Choroid plexus epithelial cell (primary cell): ENCODE measurements around the gene CD22.

Experiments used
- DNase-seq: peaks from one replicate; pipeline ENCODE4 v3.0.0-alpha.2; 2010; ENCODE audit warnings: low read depth
- H3K4me3 ChIP-seq: 2 replicates; pipeline ENCODE4 v1.5.1; 2011; ENCODE audit warnings: low read depth, mild to moderate bottlenecking, control low read depth, low read length, moderate library complexity
- TF ChIP-seq, protein P1 (sequence below): conservative IDR thresholded peaks from 2 replicates; pipeline ENCODE4 v1.5.1; 2011; ENCODE audit warnings: low read depth, mild to moderate bottlenecking, control low read depth, inconsistent platforms, low read length, moderate library complexity

The CD22 gene

DNA sequence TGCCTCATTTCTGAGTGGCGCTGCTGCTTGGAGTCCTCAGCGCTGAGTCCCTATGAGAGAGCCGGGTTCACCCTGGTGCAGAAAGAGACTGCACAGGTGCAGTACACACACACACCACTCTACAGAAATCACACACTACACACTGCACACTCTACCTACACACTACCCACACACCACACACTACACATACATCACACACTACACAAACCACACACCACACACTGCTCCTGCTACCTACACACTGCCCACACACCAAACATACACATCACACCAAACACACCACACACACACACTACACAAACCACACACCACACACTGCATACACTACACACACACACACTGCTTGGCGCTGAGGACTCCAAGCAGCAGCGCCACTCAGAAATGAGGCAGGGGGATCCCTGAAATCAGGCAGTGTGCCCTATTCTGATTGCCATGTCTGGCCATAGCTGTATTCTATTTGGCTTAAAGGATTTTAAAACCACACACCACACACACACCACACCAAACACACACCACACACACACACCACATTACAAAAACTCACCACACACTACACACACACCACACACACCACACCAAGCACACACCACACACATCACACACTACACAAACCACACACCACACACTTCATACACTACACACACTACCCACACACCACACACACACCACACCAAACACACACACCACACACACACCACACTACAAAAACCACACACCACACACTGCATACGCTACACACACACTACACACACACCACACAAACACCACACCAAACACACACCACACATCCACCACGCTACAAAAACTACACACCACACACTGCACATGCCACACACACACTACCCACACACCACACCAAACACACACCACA is 32.1 kb upstream of the CD22 start:
- no peak overlapping the region for H3K4me3 ChIP-seq
- TF ChIP-seq, protein P1, sequence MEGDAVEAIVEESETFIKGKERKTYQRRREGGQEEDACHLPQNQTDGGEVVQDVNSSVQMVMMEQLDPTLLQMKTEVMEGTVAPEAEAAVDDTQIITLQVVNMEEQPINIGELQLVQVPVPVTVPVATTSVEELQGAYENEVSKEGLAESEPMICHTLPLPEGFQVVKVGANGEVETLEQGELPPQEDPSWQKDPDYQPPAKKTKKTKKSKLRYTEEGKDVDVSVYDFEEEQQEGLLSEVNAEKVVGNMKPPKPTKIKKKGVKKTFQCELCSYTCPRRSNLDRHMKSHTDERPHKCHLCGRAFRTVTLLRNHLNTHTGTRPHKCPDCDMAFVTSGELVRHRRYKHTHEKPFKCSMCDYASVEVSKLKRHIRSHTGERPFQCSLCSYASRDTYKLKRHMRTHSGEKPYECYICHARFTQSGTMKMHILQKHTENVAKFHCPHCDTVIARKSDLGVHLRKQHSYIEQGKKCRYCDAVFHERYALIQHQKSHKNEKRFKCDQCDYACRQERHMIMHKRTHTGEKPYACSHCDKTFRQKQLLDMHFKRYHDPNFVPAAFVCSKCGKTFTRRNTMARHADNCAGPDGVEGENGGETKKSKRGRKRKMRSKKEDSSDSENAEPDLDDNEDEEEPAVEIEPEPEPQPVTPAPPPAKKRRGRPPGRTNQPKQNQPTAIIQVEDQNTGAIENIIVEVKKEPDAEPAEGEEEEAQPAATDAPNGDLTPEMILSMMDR, result no peak
- no peak for DNase-seq

DNA sequence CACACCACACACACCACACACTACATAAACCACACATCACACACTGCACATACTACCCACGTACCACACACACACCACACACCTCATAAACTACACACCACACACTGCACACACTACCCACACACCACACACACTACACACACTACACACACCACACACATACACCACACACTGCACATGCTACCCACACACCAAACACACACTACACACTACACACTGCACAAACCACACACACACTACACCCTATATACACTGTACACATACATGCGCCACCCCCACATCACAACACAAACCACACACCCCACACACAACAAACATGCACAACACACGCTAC is 31.5 kb upstream of the CD22 start:
- no peak overlapping the region for H3K4me3 ChIP-seq
- no peak for DNase-seq
- TF ChIP-seq, protein P1, result no peak

DNA sequence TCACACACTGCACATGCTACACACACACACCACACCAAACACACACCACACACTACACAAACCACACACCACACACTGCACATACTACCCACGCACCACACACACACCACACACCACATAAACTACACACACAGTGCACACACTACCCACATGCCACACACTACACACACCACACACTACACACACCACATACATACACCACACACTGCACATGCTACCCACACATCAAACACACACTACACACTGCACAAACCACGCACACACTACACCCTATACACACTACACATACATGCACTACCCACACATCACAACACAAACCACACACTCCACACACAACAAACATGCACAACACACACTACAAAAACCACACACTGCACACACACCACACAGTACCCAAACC is 31.1 kb upstream of the CD22 start:
- DNase-seq, result no peak
- TF ChIP-seq, protein P1, result no peak
- no peak overlapping the region for H3K4me3 ChIP-seq

DNA sequence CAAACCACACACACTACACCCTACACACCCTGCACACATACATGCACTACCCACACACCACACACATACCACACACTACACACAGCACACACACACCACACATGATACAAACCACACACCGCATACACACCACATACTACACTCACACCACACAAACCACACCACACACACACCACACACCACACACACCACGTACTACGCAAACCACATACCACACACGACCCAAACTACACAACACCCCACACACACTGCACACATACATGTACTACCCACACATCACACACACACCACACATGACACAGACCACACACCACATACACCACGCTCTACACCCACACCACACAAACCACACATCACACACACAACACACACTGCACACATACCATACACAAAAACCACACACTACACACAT is 30.4 kb upstream of the CD22 start:
- H3K4me3 ChIP-seq, result no peak overlapping the region
- no peak for DNase-seq
- TF ChIP-seq, protein P1, result no peak

DNA sequence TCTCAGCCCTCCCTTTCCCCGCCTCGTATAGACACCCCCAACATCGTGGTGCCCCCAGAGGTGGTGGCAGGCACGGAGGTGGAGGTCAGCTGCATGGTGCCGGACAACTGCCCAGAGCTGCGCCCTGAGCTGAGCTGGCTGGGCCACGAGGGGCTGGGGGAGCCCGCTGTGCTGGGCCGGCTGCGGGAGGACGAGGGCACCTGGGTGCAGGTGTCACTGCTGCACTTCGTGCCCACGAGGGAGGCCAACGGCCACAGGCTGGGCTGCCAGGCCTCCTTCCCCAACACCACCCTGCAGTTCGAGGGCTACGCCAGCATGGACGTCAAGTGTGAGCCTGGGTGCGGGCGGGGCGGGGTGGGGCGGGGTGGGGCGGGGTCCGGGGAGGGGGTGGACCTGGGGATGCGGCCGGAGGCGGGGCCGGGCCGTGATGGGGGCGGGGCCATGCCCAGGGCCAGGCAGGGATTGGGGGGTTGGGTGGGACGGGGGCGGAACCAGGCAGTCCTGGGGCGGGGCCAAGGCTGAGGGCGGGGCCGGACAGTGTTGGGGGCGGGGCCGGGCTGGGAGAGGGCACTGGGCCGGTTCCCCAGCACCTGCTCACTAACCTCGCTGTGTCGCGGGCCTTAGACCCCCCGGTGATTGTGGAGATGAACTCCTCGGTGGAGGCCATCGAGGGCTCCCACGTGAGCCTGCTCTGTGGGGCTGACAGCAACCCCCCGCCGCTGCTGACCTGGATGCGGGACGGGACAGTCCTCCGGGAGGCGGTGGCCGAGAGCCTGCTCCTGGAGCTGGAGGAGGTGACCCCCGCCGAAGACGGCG is 29.3 kb upstream of the CD22 start:
- H3K4me3 ChIP-seq, result no peak overlapping the region
- DNase-seq, result no peak
- TF ChIP-seq, protein P1, result no peak

DNA sequence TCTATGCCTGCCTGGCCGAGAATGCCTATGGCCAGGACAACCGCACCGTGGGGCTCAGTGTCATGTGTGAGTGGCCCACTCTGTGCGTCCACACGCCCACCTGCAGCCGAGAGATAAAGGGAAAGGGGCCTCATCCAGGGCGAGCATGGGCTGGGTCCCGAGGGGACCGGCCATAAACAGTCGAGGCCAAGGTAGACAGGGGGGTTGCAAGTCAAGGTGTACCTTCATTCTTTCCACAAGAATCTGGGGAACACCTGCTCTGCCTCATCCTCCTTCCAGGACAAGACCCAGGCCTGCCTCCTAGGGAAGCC is 28.7 kb upstream of the CD22 start:
- TF ChIP-seq, protein P1, result no peak
- no peak overlapping the region for H3K4me3 ChIP-seq
- no peak for DNase-seq
